ENCODE measurements around the gene ATXN1. TPM values are rescaled to one million over a fixed set of nuclear protein-coding genes. Genes with fewer than 3 reads are reported as not detected.

The ATXN1 gene
- total and polyA plus RNA-seq, 7 donors = 1.3 to 50.9 (median 21.6) TPM

DNA sequence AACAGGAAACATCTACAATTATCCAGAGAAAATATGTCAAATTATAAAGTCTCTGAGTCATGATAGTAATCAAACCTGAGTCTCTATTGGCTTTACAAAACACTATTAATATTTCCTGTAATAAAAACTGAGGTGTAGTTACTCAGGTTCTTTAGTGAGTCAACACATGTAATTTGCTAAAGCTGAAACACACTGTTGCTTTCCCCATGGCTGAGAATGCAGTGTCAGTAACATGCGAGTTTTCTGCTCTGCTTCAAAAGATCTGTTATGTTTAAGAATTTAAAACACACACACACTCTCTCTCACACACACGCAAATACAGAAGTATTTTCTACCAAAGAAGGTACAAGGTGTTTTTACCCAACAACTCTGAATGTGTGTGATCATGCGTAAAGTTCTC lies 38.6 kb downstream of the ATXN1 start:
- H3K27ac ChIP-seq = no peak overlapping the region
- TF ChIP-seq, protein P1, sequence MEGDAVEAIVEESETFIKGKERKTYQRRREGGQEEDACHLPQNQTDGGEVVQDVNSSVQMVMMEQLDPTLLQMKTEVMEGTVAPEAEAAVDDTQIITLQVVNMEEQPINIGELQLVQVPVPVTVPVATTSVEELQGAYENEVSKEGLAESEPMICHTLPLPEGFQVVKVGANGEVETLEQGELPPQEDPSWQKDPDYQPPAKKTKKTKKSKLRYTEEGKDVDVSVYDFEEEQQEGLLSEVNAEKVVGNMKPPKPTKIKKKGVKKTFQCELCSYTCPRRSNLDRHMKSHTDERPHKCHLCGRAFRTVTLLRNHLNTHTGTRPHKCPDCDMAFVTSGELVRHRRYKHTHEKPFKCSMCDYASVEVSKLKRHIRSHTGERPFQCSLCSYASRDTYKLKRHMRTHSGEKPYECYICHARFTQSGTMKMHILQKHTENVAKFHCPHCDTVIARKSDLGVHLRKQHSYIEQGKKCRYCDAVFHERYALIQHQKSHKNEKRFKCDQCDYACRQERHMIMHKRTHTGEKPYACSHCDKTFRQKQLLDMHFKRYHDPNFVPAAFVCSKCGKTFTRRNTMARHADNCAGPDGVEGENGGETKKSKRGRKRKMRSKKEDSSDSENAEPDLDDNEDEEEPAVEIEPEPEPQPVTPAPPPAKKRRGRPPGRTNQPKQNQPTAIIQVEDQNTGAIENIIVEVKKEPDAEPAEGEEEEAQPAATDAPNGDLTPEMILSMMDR (IDR thresholded peaks at IDR 0.05) = no peak
- no peaks in the 10 kb centered on the region for H3K36me3 ChIP-seq (ENCODE audit: insufficient read depth in 1 of 2, low read depth in 1 of 2)
- no peaks in the 10 kb centered on the region for H3K27me3 ChIP-seq (ENCODE audit: insufficient read depth in 3 of 3, low read length in 2 of 3)
- peaks cover 64% of the 10 kb centered on the region for H3K4me1 ChIP-seq
- H3K4me3 ChIP-seq = no peak overlapping the region
- no peaks in the 10 kb centered on the region for H3K9me3 ChIP-seq
- WGBS, 3 donors = 89 to 96% (median 91%) methylated on average over 3 of the region's 3 CpGs
- intact Hi-C loops (cut with DNase I) = no loop called here
- ATAC-seq (peak in 3 of 4 donors; percentile 40 to 66 (median 52)), DNase-seq (no peak)

GRCh38 chr6:16721977-16722376 lies 39.3 kb downstream of the ATXN1 start:
- Histone ChIP-seq H3K36me3 (ENCODE audit: insufficient read depth in 1 of 2, low read depth in 1 of 2) (no peaks in the 10 kb centered on the region), H3K4me1 (peaks cover 66% of the 10 kb centered on the region), H3K27me3 (ENCODE audit: insufficient read depth in 3 of 3, low read length in 2 of 3) (no peaks in the 10 kb centered on the region), H3K9me3 (no peaks in the 10 kb centered on the region), H3K27ac (peak overlapping the region; percentile 25), H3K4me3 (no peak overlapping the region)
- ATAC-seq (no peak), DNase-seq (no peak)
- intact Hi-C loops (cut with DNase I) = no loop called here
- TF ChIP-seq, protein P1 (IDR thresholded peaks at IDR 0.05) = no peak
- 40 to 46% (median 42%) methylated on average over 5 of the region's 5 CpGs for WGBS, 3 donors

- TF ChIP-seq, protein P1 (IDR thresholded peaks at IDR 0.05) = no peak
- Histone ChIP-seq H3K9me3 (no peaks in the 10 kb centered on the region), H3K27me3 (ENCODE audit: insufficient read depth in 3 of 3, low read length in 2 of 3) (no peaks in the 10 kb centered on the region), H3K4me1 (peaks cover 60% of the 10 kb centered on the region), H3K4me3 (no peak overlapping the region), H3K27ac (no peak overlapping the region), H3K36me3 (ENCODE audit: insufficient read depth in 1 of 2, low read depth in 1 of 2) (no peaks in the 10 kb centered on the region)
- intact Hi-C loops (cut with DNase I) = no loop called here
- no peak for DNase-seq
- 81 to 96% (median 88%) methylated on average over 4 of the region's 4 CpGs for WGBS, 3 donors
- ATAC-seq = no peak
These were observed 40.4 kb downstream of the ATXN1 start for GRCh38 chr6:16720861-16721260.

GRCh38 chr6:16719488-16719887 lies 41.8 kb downstream of the ATXN1 start:
- WGBS, 3 donors = 70 to 87% (median 73%) methylated on average over 8 of the region's 8 CpGs
- intact Hi-C loops (cut with DNase I) = no loop called here
- Histone ChIP-seq H3K27ac (no peak overlapping the region), H3K27me3 (ENCODE audit: insufficient read depth in 3 of 3, low read length in 2 of 3) (no peaks in the 10 kb centered on the region), H3K9me3 (no peaks in the 10 kb centered on the region), H3K4me1 (peaks cover 46% of the 10 kb centered on the region), H3K36me3 (ENCODE audit: insufficient read depth in 1 of 2, low read depth in 1 of 2) (no peaks in the 10 kb centered on the region), H3K4me3 (no peak overlapping the region)
- no peak for ATAC-seq
- DNase-seq = no peak
- TF ChIP-seq, protein P1 (IDR thresholded peaks at IDR 0.05) = no peak

DNA sequence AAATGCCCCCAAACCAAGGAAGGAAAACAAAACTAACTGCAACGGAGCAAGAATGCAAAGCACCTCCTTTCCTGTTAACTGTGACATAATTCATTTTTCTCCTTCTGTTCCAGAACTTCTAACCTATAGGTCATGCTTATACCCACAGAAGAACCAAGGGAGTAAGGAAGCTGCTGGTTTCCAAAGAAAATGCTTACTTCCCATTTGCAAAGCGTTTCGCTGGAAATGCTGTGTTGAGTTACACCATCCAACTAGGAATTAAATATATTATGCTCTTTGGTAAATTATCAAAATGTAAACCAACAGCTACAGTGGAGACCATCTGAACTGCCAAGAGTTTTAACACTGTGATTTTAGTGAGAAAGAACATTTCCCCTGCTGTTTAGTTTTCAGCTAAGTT lies 42.9 kb downstream of the ATXN1 start:
- no peaks in the 10 kb centered on the region for H3K9me3 ChIP-seq
- WGBS, 3 donors = 64 to 67% (median 65%) methylated on average over 3 of the region's 3 CpGs
- peak overlapping the region; percentile 65 for H3K27ac ChIP-seq
- TF ChIP-seq, protein P1 (IDR thresholded peaks at IDR 0.05) = no peak
- DNase-seq (no peak), ATAC-seq (no peak)
- no peaks in the 10 kb centered on the region for H3K36me3 ChIP-seq (ENCODE audit: insufficient read depth in 1 of 2, low read depth in 1 of 2)
- H3K27me3 ChIP-seq (ENCODE audit: insufficient read depth in 3 of 3, low read length in 2 of 3) = no peaks in the 10 kb centered on the region
- no peak overlapping the region for H3K4me3 ChIP-seq
- peaks cover 38% of the 10 kb centered on the region for H3K4me1 ChIP-seq
- intact Hi-C loops (cut with DNase I) = no loop called here

All from psoas muscle (tissue), 8 donors.